NCI-H446 treated with DMSO at 0.1 percent for 48 hours (cell line): ENCODE results near the gene PDE6A.

Source experiments
- DNase-seq: peaks from one replicate; lab custom pipeline; 2025; lab: John Stamatoyannopoulos, UW

PDE6A gene

DNA sequence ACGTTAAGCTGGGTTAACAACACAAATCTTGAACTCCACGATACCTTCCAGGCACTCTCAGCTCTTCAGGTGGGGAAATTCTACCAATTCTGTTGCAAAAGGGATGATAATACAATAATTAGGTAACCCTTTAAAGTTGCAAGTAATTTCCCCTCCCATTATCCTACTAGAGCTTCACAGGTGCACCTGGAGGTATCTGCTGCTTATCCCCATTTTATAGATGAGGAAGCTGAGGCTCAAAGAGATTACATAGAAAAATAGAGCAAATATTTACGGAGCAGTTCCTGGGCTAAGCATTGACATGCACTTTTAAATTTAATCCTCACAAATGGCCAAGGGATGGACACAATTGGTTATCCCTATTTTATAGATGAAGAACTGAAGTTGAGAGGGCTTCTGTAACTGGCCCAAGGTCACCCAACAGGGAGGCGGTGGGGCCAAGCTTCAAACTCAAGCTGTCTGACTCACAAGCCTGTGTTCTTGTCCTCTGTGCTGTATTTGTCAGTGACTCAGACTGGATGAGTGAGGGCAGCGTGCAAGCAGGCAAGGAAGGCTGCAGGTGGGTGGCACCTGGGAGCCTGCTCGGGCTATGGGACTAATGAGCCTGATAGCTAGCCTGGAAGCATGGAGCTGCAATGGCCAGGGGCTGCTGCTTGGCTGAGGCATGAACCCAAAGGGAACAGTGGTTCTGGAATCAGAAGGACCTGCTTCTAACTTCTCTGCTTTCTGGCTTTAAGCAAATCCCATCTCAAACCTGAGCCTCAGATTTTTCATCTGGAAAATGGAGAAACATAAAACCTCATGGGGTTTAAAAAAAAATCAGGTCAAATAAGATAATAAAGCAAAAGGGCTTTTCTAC, 105.5 kb downstream of the PDE6A start:
- no peak for DNase-seq

- no peak for DNase-seq
Measured at GRCh38 chr5:149837680-149838269, 106.8 kb downstream of the PDE6A start.

DNA sequence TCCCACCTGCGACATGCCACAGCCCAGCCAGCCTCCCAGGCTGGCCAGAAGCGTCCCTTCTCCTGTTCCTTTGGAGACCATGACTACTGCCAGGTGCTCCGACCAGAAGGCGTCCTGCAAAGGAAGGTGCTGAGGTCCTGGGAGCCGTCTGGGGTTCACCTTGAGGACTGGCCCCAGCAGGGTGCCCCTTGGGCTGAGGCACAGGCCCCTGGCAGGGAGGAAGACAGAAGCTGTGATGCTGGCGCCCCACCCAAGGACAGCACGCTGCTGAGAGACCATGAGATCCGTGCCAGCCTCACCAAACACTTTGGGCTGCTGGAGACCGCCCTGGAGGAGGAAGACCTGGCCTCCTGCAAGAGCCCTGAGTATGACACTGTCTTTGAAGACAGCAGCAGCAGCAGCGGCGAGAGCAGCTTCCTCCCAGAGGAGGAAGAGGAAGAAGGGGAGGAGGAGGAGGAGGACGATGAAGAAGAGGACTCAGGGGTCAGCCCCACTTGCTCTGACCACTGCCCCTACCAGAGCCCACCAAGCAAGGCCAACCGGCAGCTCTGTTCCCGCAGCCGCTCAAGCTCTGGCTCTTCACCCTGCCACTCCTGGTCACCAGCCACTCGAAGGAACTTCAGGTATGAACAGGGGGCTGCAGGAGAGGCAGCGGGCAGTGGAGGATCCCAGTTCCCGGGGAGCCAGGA, 108.0 kb downstream of the PDE6A start:
- DNase-seq: no peak

- DNase-seq: peak; percentile 38
Measured at GRCh38 chr5:149834246-149834855, 110.2 kb downstream of the PDE6A start.

DNA sequence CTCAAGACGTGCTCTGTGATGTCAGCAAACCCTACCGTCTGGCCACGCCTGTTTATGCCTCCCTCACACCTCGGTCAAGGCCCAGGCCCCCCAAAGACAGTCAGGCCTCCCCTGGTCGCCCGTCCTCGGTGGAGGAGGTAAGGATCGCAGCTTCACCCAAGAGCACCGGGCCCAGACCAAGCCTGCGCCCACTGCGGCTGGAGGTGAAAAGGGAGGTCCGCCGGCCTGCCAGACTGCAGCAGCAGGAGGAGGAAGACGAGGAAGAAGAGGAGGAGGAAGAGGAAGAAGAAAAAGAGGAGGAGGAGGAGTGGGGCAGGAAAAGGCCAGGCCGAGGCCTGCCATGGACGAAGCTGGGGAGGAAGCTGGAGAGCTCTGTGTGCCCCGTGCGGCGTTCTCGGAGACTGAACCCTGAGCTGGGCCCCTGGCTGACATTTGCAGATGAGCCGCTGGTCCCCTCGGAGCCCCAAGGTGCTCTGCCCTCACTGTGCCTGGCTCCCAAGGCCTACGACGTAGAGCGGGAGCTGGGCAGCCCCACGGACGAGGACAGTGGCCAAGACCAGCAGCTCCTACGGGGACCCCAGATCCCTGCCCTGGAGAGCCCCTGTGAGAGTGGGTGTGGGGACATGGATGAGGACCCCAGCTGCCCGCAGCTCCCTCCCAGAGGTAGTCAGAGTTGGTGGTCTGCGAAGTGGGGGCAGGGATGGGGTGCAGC, 111.3 kb downstream of the PDE6A start:
- DNase-seq: no peak

GRCh38 chr5:149832636-149833035, 112.0 kb downstream of the PDE6A start:
- no peak for DNase-seq

- no peak for DNase-seq
Measured at GRCh38 chr5:149831492-149831891, 113.1 kb downstream of the PDE6A start.

DNA sequence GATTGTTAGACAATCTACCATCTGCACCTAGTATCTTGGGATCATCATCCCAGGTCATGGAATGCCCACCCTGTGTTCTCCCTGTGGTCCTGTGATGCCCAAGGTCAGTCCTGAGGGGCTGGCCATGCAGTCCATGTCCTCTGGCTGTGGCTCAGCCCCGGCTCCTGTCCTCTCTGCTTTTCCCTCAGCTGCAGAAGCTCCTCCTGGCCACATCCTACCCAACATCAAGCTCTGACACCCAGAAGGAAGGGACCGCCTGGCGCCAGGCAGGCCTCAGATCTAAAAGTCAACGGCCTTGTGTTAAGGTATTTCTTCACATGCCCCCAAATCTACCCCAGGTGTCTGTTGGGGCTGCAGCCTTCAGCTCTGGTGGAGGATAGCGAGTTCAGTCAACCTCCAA, 114.0 kb downstream of the PDE6A start:
- DNase-seq: no peak

DNA sequence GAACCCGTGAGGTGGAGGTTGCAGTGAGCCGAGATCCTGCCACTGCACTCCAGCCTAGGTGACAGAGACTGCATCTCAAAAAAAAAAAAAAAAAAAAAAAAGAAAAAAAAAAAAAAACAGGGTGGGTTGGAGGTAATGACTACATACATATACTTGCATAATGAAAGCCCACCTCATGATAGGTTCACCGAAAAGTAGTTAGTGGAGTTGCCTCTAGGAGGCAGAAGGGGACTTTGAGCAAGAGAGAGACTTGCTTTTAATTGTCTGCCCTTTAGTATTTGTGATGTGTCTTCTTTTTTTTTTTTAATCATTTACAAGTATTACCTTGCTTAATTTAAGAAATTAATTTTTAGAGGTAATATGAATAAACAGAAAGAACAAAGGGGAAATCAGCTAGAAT, 114.6 kb downstream of the PDE6A start:
- no peak for DNase-seq

DNA sequence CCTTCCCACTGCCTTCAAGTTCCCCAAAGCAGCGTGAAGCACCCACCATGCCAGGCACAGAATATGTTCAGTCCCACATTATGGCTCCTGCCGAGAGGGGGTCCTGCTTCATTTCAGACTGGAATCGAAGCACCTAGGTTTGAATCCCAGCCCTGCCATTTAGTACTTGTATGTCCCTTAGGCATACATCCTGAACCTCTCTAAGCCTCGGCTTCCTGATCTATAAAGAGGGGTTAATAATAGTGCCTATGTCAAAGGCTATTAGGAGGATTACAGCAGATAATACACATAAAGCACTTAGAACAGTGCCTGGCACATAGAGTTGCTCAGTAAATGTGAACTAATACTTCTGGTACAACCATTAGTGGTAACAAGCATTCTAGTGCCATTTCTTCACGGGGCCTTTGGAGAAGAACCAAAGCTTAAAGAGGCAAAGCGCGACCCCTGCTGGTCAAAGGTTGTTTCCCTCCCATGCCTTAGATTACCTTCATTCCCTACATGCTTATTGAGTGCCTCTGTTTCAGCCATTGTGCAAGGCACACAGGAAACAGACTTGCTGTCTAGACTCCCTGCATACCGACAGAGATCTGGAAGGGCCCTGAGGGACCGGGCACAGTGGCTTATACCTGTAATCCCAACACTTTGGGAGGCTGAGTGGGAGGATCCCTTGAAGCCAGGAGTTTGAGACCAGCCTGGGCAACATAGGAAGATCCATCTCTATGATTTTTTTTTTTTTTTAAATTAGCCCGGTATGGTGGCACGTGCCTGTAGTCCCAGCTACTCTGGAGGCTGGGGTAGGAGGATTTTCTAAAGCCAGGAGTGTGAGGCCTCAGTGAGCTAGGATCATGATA, 116.2 kb downstream of the PDE6A start:
- DNase-seq: peak; percentile 40

- DNase-seq: no peak
Measured at GRCh38 chr5:149827546-149827945, 117.0 kb downstream of the PDE6A start.

- no peak for DNase-seq
Measured at GRCh38 chr5:149827086-149827485, 117.5 kb downstream of the PDE6A start.

DNA sequence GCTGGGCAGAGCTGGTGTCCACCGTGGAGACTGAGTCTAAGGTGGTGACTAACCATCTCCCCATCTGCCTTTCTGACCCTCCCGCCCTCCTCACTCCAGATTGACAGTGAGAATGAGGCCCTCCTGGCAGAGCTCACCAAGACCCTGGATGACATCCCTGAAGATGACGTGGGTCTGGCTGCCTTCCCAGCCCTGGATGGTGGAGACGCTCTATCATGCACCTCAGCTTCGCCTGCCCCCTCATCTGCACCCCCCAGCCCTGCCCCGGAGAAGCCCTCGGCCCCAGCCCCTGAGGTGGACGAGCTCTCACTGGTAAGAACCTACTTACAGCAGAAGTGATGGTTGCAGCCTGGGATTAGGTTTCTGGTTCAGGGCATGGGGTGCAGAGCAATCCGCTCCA, 118.0 kb downstream of the PDE6A start:
- peak; percentile 35 for DNase-seq

DNA sequence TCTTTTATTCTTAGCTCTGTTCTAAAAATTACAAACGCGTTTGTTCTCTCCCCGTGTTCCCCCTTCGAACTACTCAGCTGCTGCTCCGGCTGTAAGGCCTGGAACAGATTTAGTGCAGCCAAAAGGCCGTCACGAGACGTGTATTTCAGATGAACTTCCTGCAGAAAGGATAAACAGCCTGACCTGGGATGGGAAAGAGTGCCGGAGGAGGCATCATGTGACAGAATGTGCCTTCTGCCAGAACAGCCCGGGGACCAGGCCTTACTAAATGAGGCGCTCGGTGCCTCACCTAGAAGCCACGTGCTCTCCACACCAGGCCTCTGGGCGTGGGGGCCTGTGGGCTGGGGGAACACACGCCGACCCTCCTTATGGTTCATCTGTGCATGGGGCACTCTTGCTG, 119.7 kb downstream of the PDE6A start:
- DNase-seq: no peak

GRCh38 chr5:149824120-149824519, 120.5 kb downstream of the PDE6A start:
- DNase-seq: no peak

DNA sequence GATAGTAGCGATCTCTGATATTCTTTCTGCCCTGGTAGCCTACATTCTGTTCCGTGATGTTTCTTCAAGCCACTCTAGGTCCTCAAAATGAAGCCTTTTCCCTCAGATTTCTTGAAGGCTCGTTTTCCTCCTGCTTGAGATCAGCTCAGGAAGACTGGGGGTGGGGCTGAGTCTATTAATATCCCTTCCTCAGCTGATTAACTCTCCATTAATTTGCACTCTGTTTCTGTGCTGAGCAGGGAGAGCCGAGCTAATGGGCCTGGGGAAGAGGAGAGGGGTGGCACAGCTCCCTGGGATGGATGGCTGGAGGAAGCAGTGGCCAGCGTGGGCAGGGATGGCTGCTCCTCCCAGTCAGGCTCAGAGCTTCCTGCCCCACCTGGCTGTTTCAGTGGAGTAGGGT, 121.2 kb downstream of the PDE6A start:
- DNase-seq: no peak

DNA sequence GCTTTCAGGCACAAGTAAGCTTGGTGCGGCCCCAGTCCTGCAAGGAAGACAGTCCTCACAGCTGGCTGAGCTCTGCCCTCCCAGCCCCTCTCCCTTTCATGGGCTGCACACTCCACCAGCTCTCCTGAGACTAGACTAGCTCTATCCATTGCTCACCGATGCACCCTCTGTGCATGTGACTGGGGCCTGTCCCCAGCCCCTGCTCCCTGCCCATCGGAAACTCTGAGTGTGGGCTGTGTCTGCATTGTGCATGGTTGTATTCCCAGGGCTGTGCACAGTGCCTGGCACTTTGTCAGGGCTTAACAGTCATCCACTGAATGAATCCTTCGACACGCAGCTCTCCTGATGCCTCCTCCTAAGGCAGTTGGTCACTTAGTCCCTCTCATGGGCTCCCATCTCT, 122.3 kb downstream of the PDE6A start:
- DNase-seq: no peak

GRCh38 chr5:149820536-149821510, 123.8 kb downstream of the PDE6A start:
- DNase-seq: no peak

DNA sequence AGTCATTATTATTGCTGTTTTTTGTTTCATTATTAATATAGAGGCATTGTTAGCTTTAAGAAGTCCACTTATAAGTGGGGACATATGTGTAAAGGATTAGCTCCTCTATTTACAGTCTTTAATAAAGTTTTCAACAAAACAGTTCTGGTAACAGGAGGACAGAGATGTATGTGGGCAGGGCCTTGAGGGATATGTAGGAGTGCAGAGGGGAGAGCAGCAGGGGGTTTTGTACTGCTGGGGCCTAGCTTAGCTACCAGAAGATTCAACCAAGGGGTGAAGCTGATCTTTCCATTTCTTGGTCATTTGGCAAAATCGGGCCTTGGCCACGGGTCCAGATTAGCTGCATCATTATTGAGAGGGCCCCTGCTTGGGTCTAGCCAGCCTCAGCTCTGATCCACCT, 124.6 kb downstream of the PDE6A start:
- DNase-seq: no peak

DNA sequence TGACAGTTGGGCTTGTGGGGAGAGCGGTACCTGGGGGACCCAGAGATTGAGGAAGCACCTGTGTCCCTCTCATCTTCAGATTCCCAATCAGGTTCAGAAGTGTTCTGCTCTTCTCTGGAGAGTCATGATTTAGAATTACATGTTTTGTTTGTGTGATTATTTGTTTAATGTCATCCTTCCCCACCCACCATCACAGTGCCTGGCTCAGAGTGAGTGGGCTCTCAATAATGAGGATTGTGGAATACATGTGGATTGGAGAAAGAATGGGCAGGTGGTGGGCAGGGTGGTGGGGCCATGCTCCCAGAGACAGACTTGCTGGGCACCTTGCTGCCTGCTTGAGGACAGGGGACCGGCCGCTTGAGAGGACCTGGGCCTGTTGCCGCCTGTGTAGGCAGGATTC, 126.5 kb downstream of the PDE6A start:
- no peak for DNase-seq
